ENCODE results near the gene APBB1IP.

DNA sequence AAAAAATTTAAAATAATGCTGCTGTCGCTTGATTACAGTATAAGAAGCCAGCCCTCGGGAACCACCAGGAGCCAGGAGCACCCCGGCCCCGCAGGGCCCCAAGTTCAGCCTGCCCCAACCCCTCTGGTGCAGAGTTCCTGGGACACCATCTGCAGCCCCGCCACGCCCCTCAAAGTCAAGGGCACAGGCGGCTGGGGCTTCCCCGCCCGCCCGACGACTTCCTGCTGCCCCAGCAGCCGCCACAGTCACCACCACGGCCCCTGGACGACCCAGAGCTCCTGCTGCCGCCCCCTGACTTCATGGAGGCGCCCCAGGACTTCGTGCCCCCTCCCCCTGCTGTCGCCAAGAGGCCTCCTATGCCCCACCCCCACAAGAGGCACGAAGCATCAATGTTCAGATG is 155.8 kb downstream of the APBB1IP start:
- TF ChIP-seq CTCF (IDR thresholded peaks at IDR 0.05; ENCODE audit: insufficient read depth, low read length, poor library complexity, severe bottlenecking), result no peak
- TF ChIP-seq EZH2phosphoT487 (conservative IDR thresholded peaks at IDR 0.05; ENCODE audit: low read length), result no peak
